Liver (tissue), 9 donors: ENCODE measurements around the gene HBA1. TPM values are rescaled to one million over a fixed set of nuclear protein-coding genes. Genes with fewer than 3 reads are reported as not detected.

Experiments
- DNase-seq: peaks from one replicate; pipeline ENCODE4 v3.0.0-alpha.2; 2017; ENCODE audit warnings: low spot score
- H3K27ac ChIP-seq, 2 donors: one replicate each; pipeline ENCODE4 v1.7.0; 2013; ENCODE audit warnings: inconsistent platforms in 2 of 2, low read length in 2 of 2, control low read depth in 1 of 2, low read depth in 1 of 2, mild to moderate bottlenecking in 1 of 2
- H3K27me3 ChIP-seq, 4 donors: one replicate each; pipeline versions ENCODE4 v1.6.1 to v1.7.0; 2013; ENCODE audit warnings: low read length in 3 of 4, inconsistent platforms in 1 of 4, mild to moderate bottlenecking in 1 of 4, moderate library complexity in 1 of 4; ENCODE audit not compliant: control insufficient read depth in 4 of 4, insufficient read depth in 4 of 4
- H3K36me3 ChIP-seq, 4 donors: one replicate each; pipeline versions ENCODE4 v1.6.1 to v1.7.0; 2013; ENCODE audit warnings: low read length in 3 of 4, mild to moderate bottlenecking in 3 of 4, low read depth in 1 of 4, moderate library complexity in 1 of 4; ENCODE audit not compliant: control insufficient read depth in 4 of 4, insufficient read depth in 3 of 4
- H3K4me1 ChIP-seq, 4 donors: one replicate each; pipeline versions ENCODE4 v1.6.1 to v1.7.0; 2013; ENCODE audit warnings: low read length in 3 of 4, mild to moderate bottlenecking in 3 of 4, moderate library complexity in 1 of 4; ENCODE audit not compliant: control insufficient read depth in 4 of 4, insufficient read depth in 4 of 4
- H3K4me3 ChIP-seq, 3 donors: one replicate each; pipeline versions ENCODE4 v1.6.1 to v1.7.0; 2013; ENCODE audit warnings: low read length in 3 of 3, control low read depth in 1 of 3, low read depth in 1 of 3, mild to moderate bottlenecking in 1 of 3
- H3K9ac ChIP-seq, 2 donors: one replicate each; pipeline ENCODE4 v1.7.0; 2013; ENCODE audit warnings: low read length in 2 of 2, mild to moderate bottlenecking in 2 of 2, moderate library complexity in 2 of 2, control low read depth in 1 of 2, low read depth in 1 of 2
- H3K9me3 ChIP-seq, 4 donors: one replicate each; pipeline versions ENCODE4 v1.6.1 to v1.7.0; 2013; ENCODE audit warnings: low read length in 3 of 4; ENCODE audit not compliant: control insufficient read depth in 4 of 4
- CTCF ChIP-seq: fragments of 150-350 bp; IDR thresholded peaks from 2 replicates; pipeline ENCODE4 v1.5.1; 2017; ENCODE audit warnings: improper control_type of control experiment, low read depth, low read length; ENCODE audit not compliant: missing input control
- EGR1 ChIP-seq, 2 donors: IDR thresholded peaks; 2 replicates each; pipeline ENCODE4 v1.6.1; 2016 to 2018; ENCODE audit warnings: antibody characterized with exemption in 2 of 2, low read depth in 2 of 2
- FOXA2 ChIP-seq: IDR thresholded peaks from 2 replicates; pipeline ENCODE4 v1.6.1; 2016; ENCODE audit warnings: antibody characterized with exemption
- GABPA ChIP-seq, 2 donors: IDR thresholded peaks in 1 of 2; conservative IDR thresholded peaks in 1 of 2; 2 replicates each; pipeline ENCODE4 v1.6.1; 2016; ENCODE audit warnings: antibody characterized with exemption in 2 of 2, mild to moderate bottlenecking in 1 of 2, moderate library complexity in 1 of 2
- HNF4G ChIP-seq: IDR thresholded peaks from 2 replicates; pipeline ENCODE4 v1.6.1; 2016; ENCODE audit warnings: antibody characterized with exemption
- JUND ChIP-seq, 2 donors: IDR thresholded peaks; 2 replicates each; pipeline ENCODE4 v1.6.1; 2016; ENCODE audit warnings: antibody characterized with exemption in 2 of 2
- RAD21 ChIP-seq, 2 donors: IDR thresholded peaks; 2 replicates each; pipeline ENCODE4 v1.6.1; 2016; ENCODE audit warnings: antibody characterized with exemption in 2 of 2, mild to moderate bottlenecking in 2 of 2
- RXRA ChIP-seq, 2 donors: IDR thresholded peaks; 2 replicates each; pipeline ENCODE4 v1.6.1; 2017 to 2018; ENCODE audit warnings: antibody characterized with exemption in 2 of 2, mild to moderate bottlenecking in 1 of 2
- SP1 ChIP-seq: IDR thresholded peaks from 2 replicates; pipeline ENCODE4 v1.6.1; 2018; ENCODE audit warnings: antibody characterized with exemption, mild to moderate bottlenecking
- WGBS: extraction: QIAGEN DNeasy Blood & Tissue Kit; methylation state at CpG from one replicate; pipeline ENCODE4 v1.1.7; 2013; 5-methylcytosine and 5-hydroxymethylcytosine counted together
- polyA plus RNA-seq, 2 donors: library from polyadenylated mRNA; stranded (reverse) in 1 of 2; unstranded in 1 of 2; fragments of 200-250 nt in 1 of 2; fragments of >200 nt in 1 of 2; fragmentation: Nextera tagmentation in 1 of 2; extraction: Ambion mirVana in 1 of 2; gene quantifications; one replicate each; pipeline versions ENCODE4 v1.2.1 to v1.2.3, GENCODE V29; 2013 to 2015
- total RNA-seq, 2 donors: library from RNA; depleted of rRNA; stranded (reverse); fragments of >200 nt; gene quantifications; one replicate each; pipeline ENCODE4 v1.2.3, GENCODE V29; 2014
- TF ChIP-seq, protein P1 (sequence below): IDR thresholded peaks from 2 replicates; pipeline ENCODE4 v1.6.1; 2016; ENCODE audit warnings: antibody characterized with exemption
- TF ChIP-seq, protein P2 (sequence below): IDR thresholded peaks from 2 replicates; pipeline ENCODE4 v1.6.1; 2016; ENCODE audit warnings: antibody characterized with exemption
- donor health status: healthy.
- donor health status: healthy.
- donor health status: healthy.
- donor health status: healthy.
- donor health status: healthy.

The HBA1 gene
- total and polyA plus RNA-seq, 4 donors: 3.5 to 19,034 (median 30.1) TPM

DNA sequence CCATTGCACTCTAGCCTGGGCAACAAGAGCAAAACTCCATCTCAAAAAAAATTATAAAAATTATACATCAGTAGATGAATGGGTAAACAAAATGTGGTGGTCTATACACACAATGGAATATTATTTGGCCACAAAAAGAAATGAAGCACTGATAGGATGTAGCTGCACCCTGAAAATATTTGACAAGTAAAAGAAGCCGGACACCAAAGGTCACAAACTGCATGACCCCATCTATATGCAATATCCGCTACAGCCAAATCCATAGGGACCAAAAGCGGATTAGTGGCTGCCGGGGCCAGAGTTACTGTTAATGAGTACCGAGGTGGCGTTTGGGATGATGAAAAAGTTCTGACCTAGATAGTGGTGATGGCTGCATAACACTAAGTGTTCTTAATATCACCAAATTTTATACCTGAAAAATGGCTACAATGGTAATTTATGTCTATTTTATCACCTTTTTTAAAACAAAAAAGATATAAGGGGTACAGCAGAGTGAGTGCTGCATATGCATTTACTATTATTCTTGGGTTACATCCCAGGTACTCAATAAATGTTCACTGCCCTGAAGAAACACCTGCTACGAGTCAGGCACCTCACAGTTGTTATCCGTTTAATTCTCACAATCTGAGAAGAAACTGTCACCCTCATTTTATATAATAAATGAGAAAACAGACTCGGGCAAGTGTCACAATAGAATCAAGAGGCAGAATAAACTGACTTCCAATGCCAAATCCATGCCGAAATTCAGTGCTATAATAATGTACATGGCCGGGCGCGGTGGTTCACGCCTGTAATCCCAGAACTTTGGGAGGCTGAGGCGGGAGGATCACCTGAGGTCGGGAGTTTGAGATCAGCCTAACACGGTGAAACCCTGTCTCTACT lies 3.0 kb downstream of the HBA1 start:
- no peaks in the 10 kb centered on the region for H3K36me3 ChIP-seq
- 71% methylated on average over 17 of the region's 17 CpGs for WGBS
- H3K9me3 ChIP-seq: no peaks in the 10 kb centered on the region
- H3K4me1 ChIP-seq: peaks cover 5 to 13% (median 11%) of the 10 kb centered on the region in 4 donors
- no peak for DNase-seq
- TF ChIP-seq, protein P1, sequence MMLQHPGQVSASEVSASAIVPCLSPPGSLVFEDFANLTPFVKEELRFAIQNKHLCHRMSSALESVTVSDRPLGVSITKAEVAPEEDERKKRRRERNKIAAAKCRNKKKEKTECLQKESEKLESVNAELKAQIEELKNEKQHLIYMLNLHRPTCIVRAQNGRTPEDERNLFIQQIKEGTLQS: no peak
- TF ChIP-seq CTCF (no peak), GABPA (IDR thresholded peaks at IDR 0.05 in 1 of 2, conservative IDR thresholded peaks at IDR 0.05 in 1 of 2) (no peak)
- no peak overlapping the region for H3K9ac ChIP-seq
- no peak overlapping the region for H3K27ac ChIP-seq
- H3K27me3 ChIP-seq: peaks cover 3 to 15% (median 8%) of the 10 kb centered on the region in 4 donors
- H3K4me3 ChIP-seq: no peak overlapping the region

DNA sequence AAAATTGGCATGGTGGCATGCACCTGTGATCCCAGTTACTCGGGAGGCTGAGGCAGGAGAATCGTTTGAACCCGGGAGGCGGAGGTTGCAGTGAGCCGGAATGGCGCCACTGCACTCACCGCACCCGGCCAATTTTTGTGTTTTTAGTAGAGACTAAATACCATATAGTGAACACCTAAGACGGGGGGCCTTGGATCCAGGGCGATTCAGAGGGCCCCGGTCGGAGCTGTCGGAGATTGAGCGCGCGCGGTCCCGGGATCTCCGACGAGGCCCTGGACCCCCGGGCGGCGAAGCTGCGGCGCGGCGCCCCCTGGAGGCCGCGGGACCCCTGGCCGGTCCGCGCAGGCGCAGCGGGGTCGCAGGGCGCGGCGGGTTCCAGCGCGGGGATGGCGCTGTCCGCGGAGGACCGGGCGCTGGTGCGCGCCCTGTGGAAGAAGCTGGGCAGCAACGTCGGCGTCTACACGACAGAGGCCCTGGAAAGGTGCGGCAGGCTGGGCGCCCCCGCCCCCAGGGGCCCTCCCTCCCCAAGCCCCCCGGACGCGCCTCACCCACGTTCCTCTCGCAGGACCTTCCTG lies 3.7 kb downstream of the HBA1 start, which contains the start of gene HBQ1:
HBQ1 (plus strand) TSS at position 359 of the 575 bp plus-strand sequence; CDS start at position 387, 28 bp downstream.
- no peak within 1 kb of the TSS for H3K9ac ChIP-seq
- TF ChIP-seq EGR1 (IDR thresholded peaks at IDR 0.05; ENCODE audit: low read depth in 2 of 2) (no peak), CTCF (peak; percentile 13)
- H3K4me3 ChIP-seq: peak within 1 kb of the TSS in 1 of 3 donors; percentile 33
- WGBS: 11% methylated on average over 59 of the region's 59 CpGs
- H3K27me3 ChIP-seq: peaks cover 3 to 15% (median 8%) of the 10 kb centered on the region in 4 donors
- H3K9me3 ChIP-seq: no peaks in the 10 kb centered on the region
- no peak within 1 kb of the TSS for H3K27ac ChIP-seq
- H3K36me3 ChIP-seq: no peaks in the 10 kb centered on the region
- H3K4me1 ChIP-seq: peaks cover 5 to 13% (median 11%) of the 10 kb centered on the region in 4 donors
- peak; percentile 84 for DNase-seq

GRCh38 chr16:180681-181564 lies 4.4 kb downstream of the HBA1 start:
- Histone ChIP-seq H3K36me3 (no peaks in the 10 kb centered on the region), H3K27ac (no peak overlapping the region), H3K4me3 (peak overlapping the region in 1 of 3 donors; percentile 33), H3K27me3 (peaks cover 3 to 11% (median 7%) of the 10 kb centered on the region in 4 donors), H3K4me1 (peaks cover 5 to 13% (median 11%) of the 10 kb centered on the region in 4 donors), H3K9me3 (no peaks in the 10 kb centered on the region), H3K9ac (no peak overlapping the region)
- 2% methylated on average over 89 of the region's 89 CpGs for WGBS
- peak; percentile 67 for DNase-seq
- TF ChIP-seq FOXA2: no peak
- TF ChIP-seq RAD21 (IDR thresholded peaks at IDR 0.05): no peak
- no peak for TF ChIP-seq GABPA (IDR thresholded peaks at IDR 0.05 in 1 of 2, conservative IDR thresholded peaks at IDR 0.05 in 1 of 2)
- no peak for TF ChIP-seq CTCF
- TF ChIP-seq RXRA (IDR thresholded peaks at IDR 0.05): no peak
- TF ChIP-seq, protein P1: no peak
- TF ChIP-seq HNF4G: no peak
- no peak for TF ChIP-seq EGR1 (IDR thresholded peaks at IDR 0.05; ENCODE audit: low read depth in 2 of 2)
- no peak for TF ChIP-seq JUND (IDR thresholded peaks at IDR 0.05)
- TF ChIP-seq, protein P2, sequence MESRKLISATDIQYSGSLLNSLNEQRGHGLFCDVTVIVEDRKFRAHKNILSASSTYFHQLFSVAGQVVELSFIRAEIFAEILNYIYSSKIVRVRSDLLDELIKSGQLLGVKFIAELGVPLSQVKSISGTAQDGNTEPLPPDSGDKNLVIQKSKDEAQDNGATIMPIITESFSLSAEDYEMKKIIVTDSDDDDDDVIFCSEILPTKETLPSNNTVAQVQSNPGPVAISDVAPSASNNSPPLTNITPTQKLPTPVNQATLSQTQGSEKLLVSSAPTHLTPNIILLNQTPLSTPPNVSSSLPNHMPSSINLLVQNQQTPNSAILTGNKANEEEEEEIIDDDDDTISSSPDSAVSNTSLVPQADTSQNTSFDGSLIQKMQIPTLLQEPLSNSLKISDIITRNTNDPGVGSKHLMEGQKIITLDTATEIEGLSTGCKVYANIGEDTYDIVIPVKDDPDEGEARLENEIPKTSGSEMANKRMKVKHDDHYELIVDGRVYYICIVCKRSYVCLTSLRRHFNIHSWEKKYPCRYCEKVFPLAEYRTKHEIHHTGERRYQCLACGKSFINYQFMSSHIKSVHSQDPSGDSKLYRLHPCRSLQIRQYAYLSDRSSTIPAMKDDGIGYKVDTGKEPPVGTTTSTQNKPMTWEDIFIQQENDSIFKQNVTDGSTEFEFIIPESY: no peak
- no peak for TF ChIP-seq SP1
